GM10266 (cell line): Measurements from ENCODE around the gene IGF2BP3.

Experiments used
- DNase-seq: peaks from one replicate; pipeline ENCODE4 v3.0.0; 2012; ENCODE audit errors: extremely low spot score
- CTCF ChIP-seq: IDR thresholded peaks from 2 replicates; pipeline ENCODE4 v1.5.1; 2012; ENCODE audit warnings: mild to moderate bottlenecking, low read depth; ENCODE audit not compliant: control insufficient read depth, insufficient read depth; ENCODE audit errors: missing control alignments

Gene IGF2BP3

GRCh38 chr7:23285657-23286646, 184.3 kb downstream of the IGF2BP3 start:
- TF ChIP-seq CTCF, result no peak
- DNase-seq, result no peak

- DNase-seq, result no peak
- no peak for TF ChIP-seq CTCF
Measured at GRCh38 chr7:23284871-23285270, 185.4 kb downstream of the IGF2BP3 start.

GRCh38 chr7:23283086-23283485, 187.2 kb downstream of the IGF2BP3 start:
- DNase-seq, result no peak
- no peak for TF ChIP-seq CTCF

- TF ChIP-seq CTCF, result no peak
- no peak for DNase-seq
Measured at GRCh38 chr7:23279819-23280525, 190.3 kb downstream of the IGF2BP3 start.

GRCh38 chr7:23277359-23277989, 192.8 kb downstream of the IGF2BP3 start:
- peak; percentile 62 for DNase-seq
- peak; percentile 79 for TF ChIP-seq CTCF

GRCh38 chr7:23276947-23277346, 193.3 kb downstream of the IGF2BP3 start:
- TF ChIP-seq CTCF, result peak; percentile 2
- no peak for DNase-seq

- DNase-seq, result no peak
- TF ChIP-seq CTCF, result peak; percentile 18
Measured at GRCh38 chr7:23276376-23276775, 193.9 kb downstream of the IGF2BP3 start.
